ENCODE results near the gene UPB1. TPM values are rescaled to one million over a fixed set of nuclear protein-coding genes. Genes with fewer than 3 reads are reported as not detected.
"Not testable (repeated sequence)": the region's sequence is repeated elsewhere in the genome, so short reads cannot be mapped to it uniquely, and the experiment has no call there.

UPB1 gene
- total RNA-seq, 1 experiment from 2014 or later, result 0.51 TPM

DNA sequence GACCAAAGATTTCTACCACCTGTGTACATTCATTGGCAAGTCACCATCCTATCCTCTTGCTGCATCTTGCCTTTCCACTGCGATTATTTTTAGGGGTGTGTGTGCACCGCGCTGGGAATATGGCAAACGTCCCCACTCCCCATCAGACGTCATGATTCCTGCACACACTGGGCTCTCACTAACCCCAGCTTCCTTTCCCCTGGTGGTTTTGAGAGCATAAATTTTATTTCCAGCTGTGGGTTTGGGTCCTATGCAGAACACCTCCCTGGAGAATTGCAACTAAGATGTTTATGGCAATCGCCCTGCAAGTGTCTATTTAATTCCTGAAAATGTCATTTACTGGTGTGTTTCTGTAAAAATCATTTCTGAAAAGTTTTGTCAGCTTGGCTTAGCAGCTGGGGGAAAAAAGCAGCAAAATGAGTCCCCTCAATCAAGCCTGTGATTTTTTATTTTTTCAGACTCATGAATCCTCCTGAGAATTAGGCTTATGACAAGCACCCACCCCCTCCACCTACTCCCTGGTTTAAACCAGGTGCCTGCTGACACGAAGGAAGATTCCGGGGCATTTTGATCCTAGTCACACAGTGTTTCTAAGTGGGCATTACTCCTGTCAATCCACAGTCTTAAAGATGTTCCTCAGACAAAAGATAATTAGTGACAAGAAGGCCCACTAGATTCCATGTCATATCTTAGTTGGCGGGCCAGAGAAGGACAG lies 23.8 kb downstream of the UPB1 start:
- DNase-seq (ENCODE audit: low spot score), result no peak
- in situ Hi-C loops (cut with HindIII; ENCODE audit: low sequenced_read_pairs), result no loop called here

DNA sequence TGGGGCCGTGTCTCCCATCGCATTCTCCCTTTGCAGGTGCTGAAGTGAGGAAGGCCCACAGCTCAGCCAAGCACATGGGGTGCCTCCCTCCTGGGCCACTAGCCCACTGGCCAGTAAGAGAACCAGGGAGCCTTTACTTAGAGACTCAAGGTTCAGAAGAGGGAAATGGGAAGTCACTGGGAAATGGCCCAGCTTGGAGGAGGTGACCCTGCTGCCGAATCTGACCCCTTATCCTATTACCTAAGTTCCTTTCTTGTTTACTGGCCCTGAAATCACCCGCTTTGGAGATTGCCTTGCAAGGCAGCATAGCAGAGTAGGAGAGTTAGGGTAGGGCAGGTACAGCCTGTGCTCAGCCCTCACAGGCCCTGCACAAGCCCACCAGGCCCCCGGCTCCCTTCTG lies 24.4 kb downstream of the UPB1 start:
- no peak for DNase-seq (ENCODE audit: low spot score)
- in situ Hi-C loops (cut with HindIII; ENCODE audit: low sequenced_read_pairs), result no loop called here

DNA sequence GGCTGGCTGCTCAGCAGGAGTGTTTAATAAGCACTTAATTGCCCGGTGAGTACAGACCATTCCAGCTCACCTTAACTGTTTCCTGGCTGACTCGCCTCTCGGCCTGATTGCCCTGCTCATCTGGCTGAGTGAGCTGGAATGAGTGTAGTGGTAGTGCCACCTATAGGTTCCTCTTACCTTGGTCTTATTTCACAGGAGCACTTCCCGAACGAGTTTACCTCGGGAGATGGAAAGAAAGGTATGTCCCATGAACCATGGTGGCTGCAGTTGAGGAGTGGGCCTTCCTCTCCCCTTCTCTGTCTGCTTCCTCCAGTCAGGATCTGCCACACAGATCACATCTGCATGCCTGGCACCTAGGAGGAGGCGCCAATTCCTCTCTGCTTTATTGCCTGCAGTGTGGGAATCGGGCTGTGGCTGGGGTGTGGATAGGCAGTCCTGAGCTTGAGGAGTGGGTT lies 26.7 kb downstream of the UPB1 start:
- in situ Hi-C loops (cut with HindIII; ENCODE audit: low sequenced_read_pairs), result no loop called here

GRCh38 chr22:24523873-24524272 lies 28.7 kb downstream of the UPB1 start:
- no peak for DNase-seq (ENCODE audit: low spot score)
- in situ Hi-C loops (cut with HindIII; ENCODE audit: low sequenced_read_pairs), result no loop called here

More for the DNA sequence above, 26.7 kb downstream of the UPB1 start:
- DNase-seq (ENCODE audit: low spot score), result peak; percentile 84

GRCh38 chr22:24525416-24526037 lies 30.4 kb downstream of the UPB1 start:
- in situ Hi-C loops (cut with HindIII; ENCODE audit: low sequenced_read_pairs), result no loop called here

GRCh38 chr22:24526191-24526590 lies 31.1 kb downstream of the UPB1 start:
- in situ Hi-C loops (cut with HindIII; ENCODE audit: low sequenced_read_pairs), result no loop called here
- DNase-seq (ENCODE audit: low spot score), result no peak

More at GRCh38 chr22:24525416-24526037, 30.4 kb downstream of the UPB1 start:
- DNase-seq (ENCODE audit: low spot score), result peak; percentile 70

- in situ Hi-C loops (cut with HindIII; ENCODE audit: low sequenced_read_pairs), result no loop called here
Observed at GRCh38 chr22:24529898-24530297, 34.8 kb downstream of the UPB1 start.

GRCh38 chr22:24530968-24531367 lies 35.8 kb downstream of the UPB1 start:
- in situ Hi-C loops (cut with HindIII; ENCODE audit: low sequenced_read_pairs); DNase-seq (ENCODE audit: low spot score): not testable (repeated sequence)

More at GRCh38 chr22:24529898-24530297, 34.8 kb downstream of the UPB1 start:
- DNase-seq (ENCODE audit: low spot score), result no peak

GRCh38 chr22:24532075-24532474 lies 36.9 kb downstream of the UPB1 start:
- in situ Hi-C loops (cut with HindIII; ENCODE audit: low sequenced_read_pairs), result no loop called here
- no peak for DNase-seq (ENCODE audit: low spot score)

DNA sequence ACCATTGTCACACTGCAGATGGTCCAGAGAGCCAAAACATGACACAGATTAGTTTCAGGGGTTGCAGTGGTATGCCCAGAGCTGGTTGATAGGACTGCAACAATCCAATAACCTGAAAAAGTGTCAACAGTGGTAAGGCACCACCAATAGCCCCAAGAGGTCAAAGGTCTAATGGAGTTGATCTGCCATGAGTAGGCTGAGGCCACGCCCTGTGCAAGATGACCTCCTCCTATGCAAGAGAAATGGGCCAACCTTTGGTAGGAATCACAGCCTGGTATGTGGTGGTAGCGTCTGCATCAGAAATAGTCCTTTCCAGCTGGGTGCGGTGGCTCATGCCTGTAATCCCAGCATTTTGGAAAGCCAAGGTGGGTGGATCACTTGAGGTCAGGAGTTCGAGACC lies 40.2 kb downstream of the UPB1 start:
- no peak for DNase-seq (ENCODE audit: low spot score)

GRCh38 chr22:24536089-24536488 lies 41.0 kb downstream of the UPB1 start:
- no peak for DNase-seq (ENCODE audit: low spot score)
- in situ Hi-C loops (cut with HindIII; ENCODE audit: low sequenced_read_pairs), result no loop called here

More for the DNA sequence above, 40.2 kb downstream of the UPB1 start:
- in situ Hi-C loops (cut with HindIII; ENCODE audit: low sequenced_read_pairs), result no loop called here

- peak; percentile 40 for DNase-seq (ENCODE audit: low spot score)
- in situ Hi-C loops (cut with HindIII; ENCODE audit: low sequenced_read_pairs), result no loop called here
Observed at GRCh38 chr22:24540470-24540869, 45.3 kb downstream of the UPB1 start.

DNA sequence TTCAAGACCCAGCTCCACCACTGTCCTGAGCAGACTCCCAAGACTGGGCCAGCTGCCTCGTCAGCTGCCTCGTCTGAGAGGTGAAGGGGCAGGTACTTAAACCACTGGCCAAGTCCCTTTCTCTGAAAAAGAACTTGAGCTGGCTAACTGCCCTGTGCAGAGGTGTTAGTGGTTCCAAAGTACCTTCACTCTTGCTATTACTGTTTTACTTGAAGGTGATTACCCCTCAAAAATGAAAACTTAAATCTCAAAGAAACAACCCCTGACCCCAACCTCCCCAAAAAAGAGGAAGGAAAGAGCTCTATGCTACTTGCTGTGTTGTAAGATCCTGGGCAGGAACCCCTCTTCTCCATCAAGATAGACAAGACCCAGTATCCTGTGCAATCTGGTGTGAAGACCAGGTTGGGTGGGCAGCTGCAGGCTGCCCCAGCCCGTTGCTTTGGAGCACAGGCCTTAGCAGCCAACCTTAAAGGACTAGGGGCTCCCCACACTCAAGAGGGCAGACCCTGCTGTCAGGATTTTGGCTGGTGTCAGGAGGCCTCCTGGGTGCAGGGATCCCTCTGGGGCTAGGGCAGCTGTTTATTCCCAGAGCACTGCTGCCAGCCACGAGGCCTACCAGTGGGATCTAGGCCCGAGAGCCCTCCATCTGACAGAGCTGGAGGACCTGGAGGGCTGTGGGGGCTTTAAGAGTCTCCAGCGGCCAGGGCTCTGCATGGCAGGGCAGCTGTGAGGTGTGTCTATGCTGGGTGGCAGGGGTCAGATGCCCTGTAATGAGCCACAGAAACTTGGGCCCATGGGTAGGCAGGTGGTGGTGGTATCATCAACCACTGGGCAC lies 46.8 kb downstream of the UPB1 start:
- no peak for DNase-seq (ENCODE audit: low spot score)
- in situ Hi-C loops (cut with HindIII; ENCODE audit: low sequenced_read_pairs), result no loop called here

GRCh38 chr22:24542641-24543040 lies 47.5 kb downstream of the UPB1 start:
- in situ Hi-C loops (cut with HindIII; ENCODE audit: low sequenced_read_pairs), result no loop called here
- no peak for DNase-seq (ENCODE audit: low spot score)

- in situ Hi-C loops (cut with HindIII; ENCODE audit: low sequenced_read_pairs), result no loop called here
- no peak for DNase-seq (ENCODE audit: low spot score)
Observed at GRCh38 chr22:24543185-24543601, 48.1 kb downstream of the UPB1 start.

- no peak for DNase-seq (ENCODE audit: low spot score)
- in situ Hi-C loops (cut with HindIII; ENCODE audit: low sequenced_read_pairs), result no loop called here
Observed at GRCh38 chr22:24543679-24544243, 48.6 kb downstream of the UPB1 start.

DNA sequence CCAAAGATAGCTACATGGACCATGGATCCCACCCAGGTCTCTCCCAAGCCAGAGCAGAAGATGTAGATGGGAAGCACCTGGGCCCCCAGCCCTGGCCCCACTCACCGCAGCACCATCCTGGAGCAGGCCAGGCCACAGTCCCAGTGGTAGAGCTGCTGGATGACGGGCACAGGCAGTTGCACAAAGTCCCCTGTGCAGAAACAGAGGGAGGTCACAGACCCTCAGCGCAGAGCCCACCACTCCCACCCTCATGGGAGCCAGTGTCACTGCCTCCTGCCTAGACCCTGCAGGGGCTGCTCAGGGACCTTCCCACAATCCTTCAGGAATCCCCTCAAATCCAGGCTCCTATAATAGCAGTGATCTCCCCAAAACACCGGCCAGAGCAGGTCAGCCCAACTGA lies 53.7 kb downstream of the UPB1 start:
- in situ Hi-C loops (cut with HindIII; ENCODE audit: low sequenced_read_pairs), result no loop called here
- no peak for DNase-seq (ENCODE audit: low spot score)

GRCh38 chr22:24550028-24550901 lies 55.1 kb downstream of the UPB1 start:
- in situ Hi-C loops (cut with HindIII; ENCODE audit: low sequenced_read_pairs), result no loop called here
- no peak for DNase-seq (ENCODE audit: low spot score)

All from G401 (cell line).